Measurements from ENCODE around the gene ISL1.

The ISL1 gene

DNA sequence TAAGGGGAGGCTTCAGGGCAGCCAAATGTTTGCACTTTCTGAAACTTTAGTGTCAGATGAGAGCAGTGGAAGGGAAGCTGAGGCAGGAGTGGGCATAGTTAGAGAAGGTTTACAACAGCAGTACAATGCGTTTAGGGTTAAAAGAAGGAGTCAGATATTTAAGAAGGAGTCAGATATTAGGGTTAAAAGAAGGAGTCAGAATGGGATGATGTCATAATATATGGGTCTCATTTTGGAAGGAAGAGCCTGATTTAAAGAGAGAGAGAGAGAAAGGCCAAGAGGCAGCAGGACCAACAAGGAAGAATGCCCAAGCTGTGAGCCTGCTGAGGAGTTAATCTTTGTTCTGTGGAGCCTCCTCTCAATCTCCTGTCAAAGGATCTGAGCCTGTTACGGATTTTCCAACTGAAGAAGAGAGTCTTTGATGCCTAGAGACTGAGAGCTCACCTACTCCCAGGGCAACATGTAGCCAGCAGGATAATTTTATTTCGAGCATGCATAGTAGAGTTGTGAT is 9.5 kb downstream of the ISL1 start:
- TF ChIP-seq, protein P1, sequence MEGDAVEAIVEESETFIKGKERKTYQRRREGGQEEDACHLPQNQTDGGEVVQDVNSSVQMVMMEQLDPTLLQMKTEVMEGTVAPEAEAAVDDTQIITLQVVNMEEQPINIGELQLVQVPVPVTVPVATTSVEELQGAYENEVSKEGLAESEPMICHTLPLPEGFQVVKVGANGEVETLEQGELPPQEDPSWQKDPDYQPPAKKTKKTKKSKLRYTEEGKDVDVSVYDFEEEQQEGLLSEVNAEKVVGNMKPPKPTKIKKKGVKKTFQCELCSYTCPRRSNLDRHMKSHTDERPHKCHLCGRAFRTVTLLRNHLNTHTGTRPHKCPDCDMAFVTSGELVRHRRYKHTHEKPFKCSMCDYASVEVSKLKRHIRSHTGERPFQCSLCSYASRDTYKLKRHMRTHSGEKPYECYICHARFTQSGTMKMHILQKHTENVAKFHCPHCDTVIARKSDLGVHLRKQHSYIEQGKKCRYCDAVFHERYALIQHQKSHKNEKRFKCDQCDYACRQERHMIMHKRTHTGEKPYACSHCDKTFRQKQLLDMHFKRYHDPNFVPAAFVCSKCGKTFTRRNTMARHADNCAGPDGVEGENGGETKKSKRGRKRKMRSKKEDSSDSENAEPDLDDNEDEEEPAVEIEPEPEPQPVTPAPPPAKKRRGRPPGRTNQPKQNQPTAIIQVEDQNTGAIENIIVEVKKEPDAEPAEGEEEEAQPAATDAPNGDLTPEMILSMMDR (IDR thresholded peaks at IDR 0.05; ENCODE audit: low read depth, low read length, missing control alignments) = no peak
- no peak overlapping the region for H3K4me3 ChIP-seq (replicated peaks; ENCODE audit: low read depth, low read length)
- no peak for DNase-seq (ENCODE audit: extremely low read depth, low read depth)

DNA sequence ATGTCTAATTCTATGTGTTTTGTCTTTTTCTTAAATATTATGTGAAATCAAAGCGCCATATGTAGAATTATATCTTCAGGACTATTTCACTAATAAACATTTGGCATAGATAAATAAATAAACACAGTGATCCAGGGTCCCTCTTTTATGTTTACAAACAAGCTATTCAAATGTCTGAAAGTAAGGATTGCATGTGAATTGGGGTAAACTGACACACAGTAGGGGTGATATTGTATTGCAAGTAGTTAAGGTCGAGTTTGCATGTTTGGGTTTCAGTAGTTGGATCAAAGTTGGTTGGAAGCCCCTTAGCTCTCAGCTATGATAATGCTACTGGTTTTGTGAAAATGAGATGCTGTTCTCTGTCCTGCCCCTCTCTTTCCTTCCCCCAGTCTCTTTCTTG is 11.4 kb downstream of the ISL1 start:
- DNase-seq (ENCODE audit: extremely low read depth, low read depth) = no peak
- no peak overlapping the region for H3K4me3 ChIP-seq (replicated peaks; ENCODE audit: low read depth, low read length)
- TF ChIP-seq, protein P1 (IDR thresholded peaks at IDR 0.05; ENCODE audit: low read depth, low read length, missing control alignments) = no peak

DNA sequence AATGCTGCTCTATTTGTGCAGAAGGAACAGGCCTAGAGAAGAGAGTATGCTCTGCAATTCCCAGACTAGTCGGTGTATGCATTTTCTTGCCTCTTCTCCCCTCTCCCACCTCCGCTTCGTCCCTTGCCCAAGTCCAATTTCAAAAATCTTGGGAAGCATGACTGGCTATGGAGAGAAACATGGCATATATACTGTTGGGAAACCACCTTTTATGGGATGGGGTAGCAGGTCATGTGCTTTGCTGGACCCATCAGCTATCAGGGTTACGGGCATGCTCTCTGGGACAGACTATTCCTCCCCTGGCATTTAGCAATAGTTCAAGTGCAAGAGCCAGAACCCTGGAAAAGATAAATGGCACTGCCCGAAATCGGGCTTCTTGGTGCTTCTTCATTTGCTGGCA is 12.0 kb downstream of the ISL1 start:
- TF ChIP-seq, protein P1 (IDR thresholded peaks at IDR 0.05; ENCODE audit: low read depth, low read length, missing control alignments) = no peak
- no peak overlapping the region for H3K4me3 ChIP-seq (replicated peaks; ENCODE audit: low read depth, low read length)
- no peak for DNase-seq (ENCODE audit: extremely low read depth, low read depth)

DNA sequence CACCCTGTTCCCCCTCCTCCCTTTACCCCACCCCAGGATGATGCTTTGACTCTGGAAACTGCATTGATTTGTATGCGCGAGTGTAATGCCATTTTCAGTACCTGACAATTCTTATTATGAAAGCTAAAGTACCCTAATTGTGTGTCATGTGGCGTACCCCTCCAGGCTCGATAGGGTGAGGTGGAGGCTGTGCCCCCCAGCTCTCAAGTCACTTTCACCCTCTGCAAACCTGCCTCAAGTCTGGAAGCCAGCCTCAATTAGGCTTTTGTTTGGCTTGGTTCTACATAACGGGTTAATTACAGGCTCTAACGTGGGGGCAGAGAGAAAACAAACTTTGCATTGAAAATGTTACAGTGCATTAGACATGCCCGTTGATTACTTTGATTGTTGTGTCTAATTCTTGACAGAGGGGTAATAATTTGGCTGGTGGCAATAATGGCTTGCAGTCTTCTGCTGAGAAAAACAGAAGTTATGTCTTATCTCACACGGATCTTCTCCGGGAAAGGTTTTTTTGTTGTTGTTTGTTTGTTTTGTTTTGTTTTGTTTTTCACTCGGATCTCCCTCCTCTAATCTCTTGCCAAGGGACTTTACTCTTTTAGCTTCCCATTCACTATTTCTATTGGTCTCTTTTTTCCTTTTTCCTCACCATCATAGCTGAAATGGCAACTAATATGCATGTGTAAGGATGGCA is 12.6 kb downstream of the ISL1 start:
- no peak for DNase-seq (ENCODE audit: extremely low read depth, low read depth)
- TF ChIP-seq, protein P1 (IDR thresholded peaks at IDR 0.05; ENCODE audit: low read depth, low read length, missing control alignments) = no peak
- no peak overlapping the region for H3K4me3 ChIP-seq (replicated peaks; ENCODE audit: low read depth, low read length)

DNA sequence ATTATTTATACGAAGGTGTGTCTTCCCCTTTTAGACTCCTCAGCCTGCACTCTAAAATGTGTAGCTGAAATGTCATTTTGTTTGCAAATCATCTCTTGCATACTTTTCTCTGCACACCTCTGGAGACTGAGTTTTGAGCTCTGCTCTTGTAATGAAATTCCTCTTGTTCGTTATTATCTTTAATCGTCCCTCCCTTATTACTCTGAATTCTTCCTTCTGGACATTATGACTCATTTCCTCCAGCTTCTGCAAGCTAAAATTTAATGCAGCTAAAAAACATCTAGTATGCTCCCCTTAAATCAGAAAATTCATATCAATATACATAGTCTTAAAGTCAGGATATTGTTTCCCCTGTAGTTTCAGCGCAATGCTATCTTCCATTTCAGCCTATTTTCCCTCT is 13.5 kb downstream of the ISL1 start:
- H3K4me3 ChIP-seq (replicated peaks; ENCODE audit: low read depth, low read length) = 0 out of 2 replicates have a peak overlapping the region, but pooled peaks have one; percentile 0
- no peak for DNase-seq (ENCODE audit: extremely low read depth, low read depth)
- TF ChIP-seq, protein P1 (IDR thresholded peaks at IDR 0.05; ENCODE audit: low read depth, low read length, missing control alignments) = no peak

DNA sequence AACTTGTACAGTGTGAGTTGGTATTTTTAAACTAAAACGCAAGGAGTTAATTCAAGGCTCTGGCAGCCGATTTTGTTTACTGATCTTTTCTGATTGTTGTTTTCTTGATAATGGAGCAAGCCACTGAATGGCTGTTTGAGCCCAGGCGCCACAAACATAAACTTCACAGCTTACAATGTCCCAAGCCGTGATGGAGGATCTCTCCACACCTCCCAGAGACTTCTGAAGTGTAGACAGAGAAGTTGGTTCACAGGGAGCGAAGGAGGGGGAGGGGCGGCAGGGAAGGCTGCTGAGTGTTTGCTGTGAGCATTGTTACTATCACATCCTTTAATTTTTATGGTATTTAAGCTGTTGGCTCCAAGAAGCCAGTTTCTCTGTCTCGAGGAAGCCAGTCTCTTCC is 14.7 kb downstream of the ISL1 start:
- H3K4me3 ChIP-seq (replicated peaks; ENCODE audit: low read depth, low read length) = no peak overlapping the region
- TF ChIP-seq, protein P1 (IDR thresholded peaks at IDR 0.05; ENCODE audit: low read depth, low read length, missing control alignments) = no peak
- no peak for DNase-seq (ENCODE audit: extremely low read depth, low read depth)
